Daoy (cell line): Measurements from ENCODE around the gene SDCBP2. TPM values are rescaled to one million over a fixed set of nuclear protein-coding genes. Genes with fewer than 3 reads are reported as not detected.
"Not testable (repeated sequence)": the region's sequence is repeated elsewhere in the genome, so short reads cannot be mapped to it uniquely, and the experiment has no call there.

Source experiments
- DNase-seq: peaks from one replicate; pipeline ENCODE4 v3.0.0-alpha.2; 2015; ENCODE audit warnings: low read depth
- total RNA-seq: library from RNA; depleted of rRNA; stranded (reverse); fragments of >200 nt; shearing (Covaris generic); gene quantifications from 2 replicates; pipeline ENCODE4 v1.2.3, GENCODE V29; 2014

SDCBP2 gene
- total RNA-seq, 1 experiment from 2014 or later, result 3.7 TPM

- DNase-seq, result no peak
Measured at GRCh38 chr20:1360094-1360846, 31.3 kb upstream of the SDCBP2 start.

DNA sequence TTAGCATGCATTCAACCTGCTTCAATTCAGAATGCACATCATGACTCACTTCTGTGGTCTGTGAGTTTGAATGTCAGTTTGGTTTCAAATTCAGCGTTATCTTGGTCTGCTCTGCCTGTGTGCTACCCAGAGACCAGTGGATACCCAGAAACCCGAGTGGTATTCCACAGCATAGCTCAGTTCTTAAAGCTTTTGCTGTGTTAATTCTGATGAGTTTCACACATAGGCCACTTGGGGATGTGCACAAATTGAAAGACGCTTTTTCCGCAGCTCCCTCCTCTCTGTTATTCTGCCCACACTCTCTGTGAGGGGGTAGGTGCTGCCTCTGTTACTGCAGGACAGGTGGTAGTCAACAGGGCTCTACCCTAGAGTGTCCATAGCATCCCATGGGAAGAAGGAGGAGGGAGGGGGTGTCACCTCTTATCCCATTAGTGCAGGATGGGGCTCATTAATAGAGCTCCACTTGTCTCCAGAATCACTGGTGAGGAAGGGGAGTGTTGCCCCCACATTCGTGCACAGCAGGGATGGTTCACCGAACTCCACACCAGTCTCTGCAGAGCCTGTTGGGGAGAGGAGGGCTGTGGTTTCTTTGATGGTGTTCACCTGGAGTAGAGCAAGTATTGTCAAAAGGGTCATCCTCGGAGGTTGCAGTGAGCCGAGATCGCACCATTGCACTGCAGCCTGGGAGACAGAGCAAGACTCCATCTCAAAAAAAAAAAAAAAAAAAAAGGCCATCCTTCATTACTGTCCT is 29.2 kb upstream of the SDCBP2 start:
- DNase-seq, result peak; percentile 57

DNA sequence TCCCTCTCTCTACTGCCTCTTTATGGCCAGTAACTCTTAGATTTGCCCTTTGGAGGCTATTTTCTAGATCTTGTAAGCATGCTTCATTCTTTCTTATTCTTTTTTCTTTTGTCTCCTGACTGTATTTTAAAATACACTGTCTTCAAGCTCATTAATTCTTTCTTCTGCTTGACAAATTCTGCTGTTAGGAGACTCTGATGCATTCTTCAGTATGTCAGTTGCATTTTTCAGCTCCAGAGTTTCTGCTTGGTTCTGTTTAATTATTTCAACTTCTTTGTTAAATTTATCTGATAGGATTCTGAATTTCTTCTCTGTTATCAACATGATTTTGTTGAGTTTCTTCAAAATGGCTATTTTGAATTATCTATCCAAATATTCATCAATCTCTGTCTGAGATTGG is 25.0 kb upstream of the SDCBP2 start:
- no peak for DNase-seq

DNA sequence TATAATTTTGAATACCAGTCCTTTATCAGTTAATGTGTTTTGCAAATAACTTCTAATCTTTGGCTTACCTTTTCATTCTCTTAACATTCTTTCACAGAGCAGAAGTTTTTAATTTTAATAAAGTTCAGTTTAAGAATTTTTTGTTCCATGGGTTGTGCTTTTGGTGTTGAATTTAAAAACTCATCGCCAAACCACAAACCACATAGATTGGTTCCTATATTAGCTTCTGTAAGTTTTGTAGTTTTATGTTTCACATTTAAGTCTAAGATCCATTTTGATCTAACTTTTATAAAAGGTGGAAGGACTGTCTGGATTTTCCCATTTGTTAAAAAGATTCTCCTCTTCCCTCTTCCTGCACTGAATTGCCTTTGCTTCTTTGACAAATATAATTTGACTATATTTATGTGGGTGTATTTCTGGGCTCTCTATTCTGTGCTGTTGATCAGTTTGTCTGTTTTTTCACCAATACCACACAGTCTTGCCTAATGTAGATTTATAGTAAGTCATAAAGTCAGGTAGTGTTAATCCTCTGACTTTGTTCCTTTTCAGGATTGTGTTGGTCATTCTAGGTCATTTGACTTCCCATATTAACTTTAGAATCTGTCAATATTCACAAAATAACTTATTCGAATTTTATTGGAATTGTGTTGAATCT is 17.5 kb upstream of the SDCBP2 start:
- DNase-seq, result no peak

DNA sequence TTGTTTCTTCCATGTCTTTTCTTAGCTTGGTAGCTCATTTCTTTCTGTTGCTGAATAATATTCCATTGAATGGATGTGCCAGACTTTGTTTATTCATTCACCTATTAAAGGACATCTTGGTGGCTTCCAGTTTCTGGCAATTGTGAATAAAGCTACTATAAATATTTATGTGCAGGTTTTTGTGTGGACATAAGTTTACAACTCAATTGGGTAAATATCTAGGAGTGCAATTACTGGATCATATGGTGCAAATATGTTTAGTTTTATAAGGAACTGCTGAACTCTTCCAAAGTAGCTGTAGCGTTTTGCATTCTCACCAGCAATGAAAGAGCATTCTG is 16.8 kb upstream of the SDCBP2 start:
- DNase-seq, result no peak

- no peak for DNase-seq
Measured at GRCh38 chr20:1345030-1345755, 16.3 kb upstream of the SDCBP2 start.

GRCh38 chr20:1343446-1344124 is 14.6 kb upstream of the SDCBP2 start:
- DNase-seq, result not testable (repeated sequence)

DNA sequence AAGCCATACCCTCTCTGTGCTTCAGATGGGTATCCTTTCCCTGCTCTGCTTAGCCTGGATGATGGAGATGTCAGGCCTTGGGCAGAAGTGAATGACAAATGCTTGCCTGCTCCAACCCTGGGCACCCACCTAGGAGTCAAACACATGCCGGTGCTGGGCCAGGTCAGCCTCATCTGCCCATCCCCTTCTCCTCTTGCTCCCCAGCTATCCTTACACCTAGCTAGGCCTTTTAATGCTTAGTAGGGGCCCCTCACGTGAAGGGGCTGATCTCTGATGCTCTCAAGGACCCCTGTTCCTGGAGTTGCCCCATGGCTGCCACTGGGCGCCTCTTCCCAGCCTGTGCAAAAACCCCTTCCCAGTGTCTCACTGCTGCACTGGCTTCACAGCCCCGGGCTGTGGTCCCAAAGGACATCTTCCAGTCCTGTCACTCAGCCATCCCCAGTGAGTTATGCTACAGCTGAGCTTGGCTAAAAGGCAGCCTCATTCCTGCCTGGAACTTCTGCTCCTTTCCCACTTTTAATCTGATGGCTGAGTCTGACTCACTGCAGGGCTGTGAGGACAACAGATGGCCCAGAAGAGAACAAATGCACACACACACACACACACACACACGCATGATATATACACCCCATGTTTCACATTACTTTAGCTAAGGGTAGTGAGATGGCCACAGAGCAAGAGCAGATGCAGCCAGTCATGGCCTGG is 12.8 kb upstream of the SDCBP2 start:
- DNase-seq, result no peak

- no peak for DNase-seq
Measured at GRCh38 chr20:1338801-1339200, 9.9 kb upstream of the SDCBP2 start.

DNA sequence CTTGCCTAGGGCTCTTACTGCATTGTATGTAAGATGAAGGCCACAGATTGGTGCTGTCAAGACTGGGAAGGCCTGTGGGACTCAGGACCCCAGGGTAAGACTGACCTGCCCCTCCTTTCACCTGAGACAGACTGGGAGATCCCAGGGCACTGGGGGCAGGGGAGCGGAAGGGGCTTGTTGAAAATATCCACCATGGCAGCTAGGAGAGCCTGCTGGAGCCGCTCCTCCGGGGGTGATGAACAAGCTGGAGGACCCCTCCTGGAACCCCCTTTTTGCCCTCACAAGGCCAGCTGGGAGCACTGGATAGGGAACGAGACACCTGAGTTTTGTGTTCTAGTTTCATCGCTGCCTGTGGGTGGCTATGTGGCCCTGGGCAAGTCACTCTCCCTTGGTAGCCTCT is 9.2 kb upstream of the SDCBP2 start:
- no peak for DNase-seq

DNA sequence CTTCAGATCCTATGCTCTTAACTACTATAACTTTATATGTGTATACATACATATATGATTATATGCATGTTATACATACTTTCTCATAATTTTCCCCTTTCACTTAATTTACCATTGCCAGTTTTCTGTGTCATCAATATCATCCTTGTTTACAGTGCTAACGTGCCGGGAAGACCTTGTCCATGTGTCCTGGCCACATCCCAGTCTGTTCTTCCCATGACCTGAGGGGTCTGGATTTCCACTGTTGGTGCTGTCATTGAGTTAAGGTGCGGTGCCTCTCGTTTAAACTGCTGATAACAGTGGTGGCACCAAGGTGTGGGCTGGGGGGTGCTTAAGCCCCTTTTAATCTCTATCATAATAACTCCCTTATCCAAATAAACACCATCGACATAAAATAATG is 8.5 kb upstream of the SDCBP2 start:
- no peak for DNase-seq

- DNase-seq, result no peak
Measured at GRCh38 chr20:1336699-1337367, 7.9 kb upstream of the SDCBP2 start.

GRCh38 chr20:1335961-1336698 is 7.2 kb upstream of the SDCBP2 start:
- DNase-seq, result no peak

DNA sequence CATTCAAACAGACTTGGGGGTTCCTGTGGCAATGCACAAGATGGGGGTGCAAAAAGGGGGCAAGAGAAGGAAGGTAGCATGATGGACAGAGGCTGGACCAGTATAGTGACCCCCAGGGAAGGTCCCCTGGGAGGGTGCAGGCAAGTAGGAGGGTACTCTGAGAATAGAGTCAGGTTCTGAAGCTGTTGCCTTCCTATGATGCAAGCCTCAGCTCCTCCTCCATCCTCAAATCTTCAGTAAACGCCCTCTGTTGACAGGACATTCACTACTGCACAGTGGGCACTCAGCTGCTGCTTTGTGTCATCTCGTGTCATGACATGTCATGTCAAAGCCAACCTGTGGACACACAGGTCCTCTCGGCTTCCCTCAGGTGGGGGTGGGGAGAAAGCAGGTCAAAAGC is 5.8 kb upstream of the SDCBP2 start:
- DNase-seq, result no peak

DNA sequence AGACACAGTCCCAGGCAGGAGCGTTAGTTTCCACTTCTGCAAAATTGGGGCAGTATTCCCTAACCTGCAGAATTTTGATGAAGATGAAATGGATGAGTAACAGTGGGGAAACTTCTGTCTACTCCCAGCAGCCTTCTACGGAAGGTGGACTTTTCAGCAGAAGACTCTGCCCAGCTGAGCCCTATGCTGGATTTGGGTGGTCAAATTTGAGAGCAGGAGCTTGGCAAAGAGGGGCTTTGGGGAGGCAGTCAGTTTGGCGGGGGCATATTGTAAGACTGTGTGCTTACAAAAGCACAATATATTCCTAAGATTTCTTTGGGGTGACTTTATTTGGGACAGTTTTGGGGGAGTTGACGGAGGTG is 5.4 kb upstream of the SDCBP2 start:
- DNase-seq, result no peak

DNA sequence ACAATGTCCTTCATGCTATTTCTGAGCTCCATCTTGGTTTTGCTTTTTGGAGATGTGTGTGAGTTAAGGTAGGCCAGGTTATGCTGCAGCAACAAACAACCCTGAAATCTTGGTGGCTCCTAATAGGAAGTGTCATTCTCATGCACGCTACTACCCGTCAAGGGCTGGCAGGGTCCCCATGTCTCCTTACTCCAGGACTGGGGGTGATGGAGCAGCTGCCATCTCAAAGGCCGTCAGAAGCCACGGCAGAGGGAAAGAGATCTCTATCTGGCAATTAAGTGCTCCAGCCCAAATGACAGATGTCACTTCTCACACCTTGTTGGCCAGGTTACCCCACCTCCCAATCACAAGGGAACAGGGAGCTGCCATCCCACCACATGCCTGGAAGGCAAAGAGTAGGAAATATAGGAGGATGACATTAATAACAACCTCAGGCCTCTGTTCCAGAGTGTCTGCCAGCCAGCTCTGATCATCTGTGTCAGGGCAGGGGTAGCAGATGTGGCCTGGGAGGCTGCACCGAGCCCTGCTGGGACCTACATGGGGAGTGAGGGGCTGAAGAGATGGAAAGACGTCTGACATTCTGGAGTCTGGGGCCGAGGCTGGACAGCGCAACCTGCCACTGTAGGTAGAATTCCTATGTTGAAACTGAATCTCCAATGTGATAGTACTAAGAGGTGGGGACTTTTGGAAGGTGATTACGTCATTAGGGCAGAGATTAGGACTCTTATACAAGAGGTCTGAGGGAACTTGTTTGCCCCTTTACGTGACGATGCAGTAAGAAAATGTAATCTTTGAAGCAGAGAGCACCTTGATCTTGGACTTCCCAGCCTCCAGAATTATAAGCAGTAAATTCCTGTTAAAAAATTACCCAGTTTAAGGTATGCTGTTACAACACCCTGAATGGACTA is 4.8 kb upstream of the SDCBP2 start:
- DNase-seq, result no peak

DNA sequence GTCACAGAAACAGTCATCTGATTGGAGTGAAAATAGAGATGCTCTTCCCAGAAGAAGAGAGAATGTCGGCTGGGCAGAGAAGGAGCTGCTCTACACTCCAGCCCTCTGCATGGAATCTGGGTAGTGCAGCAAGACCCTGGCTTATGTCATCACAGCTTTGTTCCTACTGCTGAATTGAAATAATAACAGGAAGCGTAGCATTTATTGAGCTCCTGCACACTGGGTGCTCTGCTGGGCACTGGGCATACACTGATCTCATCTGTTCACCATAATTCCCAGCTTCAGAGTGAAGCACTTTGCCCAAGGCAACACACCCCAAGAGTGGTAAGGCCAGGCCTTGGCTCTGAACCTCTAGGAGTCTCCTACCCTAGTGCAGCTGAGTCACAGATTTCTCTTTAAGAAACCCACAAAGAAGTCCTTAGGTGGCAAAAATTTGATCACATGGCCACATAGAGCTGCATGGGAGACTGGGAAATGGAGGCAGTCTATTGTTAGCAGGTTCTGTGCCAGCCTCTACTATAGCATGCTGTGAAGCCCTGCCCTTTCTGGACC is 3.9 kb upstream of the SDCBP2 start:
- no peak for DNase-seq

DNA sequence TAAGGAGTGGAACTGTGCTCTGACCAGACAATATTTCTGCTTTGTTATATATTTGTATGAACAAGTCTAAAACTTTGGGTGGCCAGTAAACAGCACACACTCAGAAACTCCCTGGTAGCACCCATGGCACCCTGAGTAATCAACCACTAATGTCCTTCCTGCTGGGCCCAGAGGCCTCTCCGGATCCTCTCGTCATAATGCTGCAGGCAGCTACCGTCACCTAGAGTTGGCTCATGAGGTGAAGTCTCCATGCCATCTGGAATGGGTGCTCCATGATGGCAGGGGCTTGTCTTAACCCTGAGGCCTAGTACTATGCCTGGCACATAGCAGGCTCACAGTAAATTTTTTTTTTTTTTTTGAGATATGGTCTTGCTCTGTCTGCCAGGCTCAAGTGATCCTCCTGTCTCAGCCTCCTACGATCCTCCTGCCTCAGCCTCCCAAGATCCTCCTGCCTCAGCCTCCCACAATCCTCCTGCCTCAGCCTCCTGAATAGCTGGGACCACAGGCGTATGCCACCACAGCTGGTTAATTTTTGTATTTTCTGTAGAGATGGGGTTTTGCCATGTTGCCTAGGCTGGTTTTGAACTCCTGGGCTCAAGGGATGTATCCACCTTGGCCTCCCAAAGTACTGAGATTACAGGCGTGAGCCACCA is 3.0 kb upstream of the SDCBP2 start:
- no peak for DNase-seq
